D721Med (cell line): ENCODE measurements around the gene NRG3.

ENCODE experiments used
- DNase-seq: peaks from one replicate; pipeline ENCODE4 v3.0.0; 2011; ENCODE audit warnings: low spot score; ENCODE audit not compliant: insufficient read length
- FAIRE-seq: peaks from 2 replicates; lab custom pipeline; 2011; peaks lifted over from hg19 to GRCh38; lab: Jason Lieb, UNC
- TF ChIP-seq, protein P1 (sequence below): IDR thresholded peaks from 2 replicates; pipeline ENCODE4 v1.5.1; 2012; ENCODE audit warnings: mild to moderate bottlenecking, control low read depth; ENCODE audit not compliant: insufficient read depth; ENCODE audit errors: missing control alignments

The NRG3 gene

DNA sequence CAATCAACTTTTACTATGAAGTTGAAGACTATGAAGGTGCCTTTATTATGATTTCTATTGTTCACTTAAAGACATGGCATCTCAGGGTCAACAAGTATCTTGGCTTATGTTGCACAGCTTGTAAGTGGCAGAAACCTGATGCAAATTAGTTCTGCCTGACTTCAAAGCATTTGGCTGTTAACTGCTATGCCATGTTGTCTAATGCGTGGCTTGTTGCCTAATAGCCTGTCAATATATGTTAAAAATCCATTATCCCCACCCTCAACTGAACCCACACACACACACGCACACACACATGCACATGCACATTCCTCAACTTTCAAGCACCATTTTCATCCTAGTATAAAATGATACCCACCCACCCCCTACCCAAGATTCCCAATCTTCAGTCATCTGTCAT lies 217.1 kb downstream of the NRG3 start:
- DNase-seq (no peak), FAIRE-seq (no peak)
- TF ChIP-seq, protein P1, sequence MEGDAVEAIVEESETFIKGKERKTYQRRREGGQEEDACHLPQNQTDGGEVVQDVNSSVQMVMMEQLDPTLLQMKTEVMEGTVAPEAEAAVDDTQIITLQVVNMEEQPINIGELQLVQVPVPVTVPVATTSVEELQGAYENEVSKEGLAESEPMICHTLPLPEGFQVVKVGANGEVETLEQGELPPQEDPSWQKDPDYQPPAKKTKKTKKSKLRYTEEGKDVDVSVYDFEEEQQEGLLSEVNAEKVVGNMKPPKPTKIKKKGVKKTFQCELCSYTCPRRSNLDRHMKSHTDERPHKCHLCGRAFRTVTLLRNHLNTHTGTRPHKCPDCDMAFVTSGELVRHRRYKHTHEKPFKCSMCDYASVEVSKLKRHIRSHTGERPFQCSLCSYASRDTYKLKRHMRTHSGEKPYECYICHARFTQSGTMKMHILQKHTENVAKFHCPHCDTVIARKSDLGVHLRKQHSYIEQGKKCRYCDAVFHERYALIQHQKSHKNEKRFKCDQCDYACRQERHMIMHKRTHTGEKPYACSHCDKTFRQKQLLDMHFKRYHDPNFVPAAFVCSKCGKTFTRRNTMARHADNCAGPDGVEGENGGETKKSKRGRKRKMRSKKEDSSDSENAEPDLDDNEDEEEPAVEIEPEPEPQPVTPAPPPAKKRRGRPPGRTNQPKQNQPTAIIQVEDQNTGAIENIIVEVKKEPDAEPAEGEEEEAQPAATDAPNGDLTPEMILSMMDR: no peak

DNA sequence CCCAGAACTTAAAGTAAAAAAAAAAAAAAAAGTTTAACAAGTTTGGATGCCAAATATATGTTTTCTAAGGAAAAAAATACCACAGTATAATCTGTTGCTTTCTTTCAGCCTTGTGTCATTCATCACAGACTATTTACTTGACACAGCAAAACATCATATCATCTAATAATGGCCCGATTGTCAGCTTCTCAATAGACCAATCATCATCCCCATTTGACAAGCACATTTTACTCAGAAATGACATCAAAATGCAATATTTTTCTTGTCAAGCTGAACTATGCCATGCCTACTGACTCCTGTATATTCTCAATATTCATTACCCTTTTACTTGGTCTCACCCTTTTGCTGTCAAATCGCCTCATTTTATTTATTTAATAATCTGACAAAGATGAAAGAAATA lies 249.7 kb downstream of the NRG3 start:
- FAIRE-seq (no peak), DNase-seq (no peak)
- TF ChIP-seq, protein P1: no peak

DNA sequence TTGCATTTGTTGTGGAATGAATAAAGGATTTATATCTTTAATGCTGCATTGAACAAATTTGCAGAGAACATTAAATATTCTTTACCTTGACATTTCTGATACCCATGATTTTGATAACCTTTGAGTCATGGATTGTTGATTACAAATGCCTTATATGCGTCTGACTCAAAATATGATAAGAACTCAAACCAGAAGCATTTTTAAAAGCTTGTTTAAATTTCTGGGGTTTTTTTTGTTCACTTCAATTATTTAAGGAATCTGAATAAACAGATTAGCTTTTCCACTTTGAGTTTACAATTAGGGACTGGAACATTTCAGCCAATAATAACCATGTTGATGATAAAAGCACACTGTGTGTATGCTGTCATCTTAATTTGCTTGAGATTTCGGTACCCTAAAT lies 253.5 kb downstream of the NRG3 start:
- FAIRE-seq: no peak
- TF ChIP-seq, protein P1: no peak
- DNase-seq: no peak

DNA sequence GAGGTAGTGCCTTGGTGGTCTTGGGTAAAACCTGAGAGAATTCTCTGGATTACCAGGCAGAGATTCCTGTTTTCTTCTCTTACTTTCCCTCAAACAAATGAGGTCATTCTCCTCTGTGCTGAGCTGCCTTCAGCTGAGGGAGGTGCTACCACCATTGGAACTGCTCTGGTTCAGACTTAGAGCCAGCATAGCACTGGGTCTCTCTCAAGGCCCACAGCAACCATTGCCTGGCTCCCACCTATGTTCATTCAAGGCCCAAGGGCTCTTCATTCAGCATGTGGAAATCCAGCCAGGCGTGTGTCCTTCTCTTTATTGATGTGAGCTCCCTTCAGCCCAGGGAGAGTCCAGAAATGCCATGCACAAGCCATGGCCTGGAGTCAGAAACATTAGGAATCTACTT lies 261.1 kb downstream of the NRG3 start:
- TF ChIP-seq, protein P1: no peak
- FAIRE-seq: no peak
- DNase-seq: no peak

DNA sequence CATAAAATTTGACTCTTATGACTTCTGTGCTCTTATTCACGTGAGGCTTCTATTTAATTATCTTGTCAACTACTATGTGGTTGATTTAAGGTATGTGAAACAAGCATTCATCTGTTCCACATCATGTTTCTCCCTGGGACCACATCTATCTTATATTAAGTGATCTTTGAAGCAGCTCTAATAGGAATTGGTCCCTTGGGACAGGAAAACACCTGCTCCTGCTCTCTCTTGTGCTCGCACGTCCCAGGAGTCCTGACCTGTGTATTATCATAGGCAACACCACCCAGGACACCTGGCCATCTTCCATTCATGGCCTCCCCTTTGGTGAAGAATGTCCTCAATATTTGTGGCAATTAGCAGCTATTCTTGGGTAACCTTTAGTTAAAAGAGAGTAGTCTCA lies 269.2 kb downstream of the NRG3 start:
- TF ChIP-seq, protein P1: no peak
- DNase-seq (no peak), FAIRE-seq (no peak)

DNA sequence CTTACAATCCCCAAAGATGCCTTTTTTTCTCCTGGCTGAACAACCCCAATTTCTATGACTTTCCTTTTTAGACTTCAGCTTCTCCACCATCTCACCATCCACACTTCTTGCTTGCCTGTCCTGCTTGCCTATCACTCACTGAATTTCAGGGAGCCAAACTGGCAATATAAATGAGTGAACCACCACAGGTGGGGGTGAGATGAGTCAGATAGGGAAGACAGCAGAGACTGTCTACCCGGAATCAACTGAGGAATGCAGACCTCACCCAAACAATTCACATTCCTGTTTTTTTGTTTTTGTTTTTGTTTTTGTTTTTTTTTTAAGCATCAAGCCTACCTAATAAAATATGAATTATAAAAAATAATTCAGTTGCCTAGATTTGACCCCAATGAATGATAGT lies 273.8 kb downstream of the NRG3 start:
- FAIRE-seq (no peak), DNase-seq (no peak)
- TF ChIP-seq, protein P1: no peak

DNA sequence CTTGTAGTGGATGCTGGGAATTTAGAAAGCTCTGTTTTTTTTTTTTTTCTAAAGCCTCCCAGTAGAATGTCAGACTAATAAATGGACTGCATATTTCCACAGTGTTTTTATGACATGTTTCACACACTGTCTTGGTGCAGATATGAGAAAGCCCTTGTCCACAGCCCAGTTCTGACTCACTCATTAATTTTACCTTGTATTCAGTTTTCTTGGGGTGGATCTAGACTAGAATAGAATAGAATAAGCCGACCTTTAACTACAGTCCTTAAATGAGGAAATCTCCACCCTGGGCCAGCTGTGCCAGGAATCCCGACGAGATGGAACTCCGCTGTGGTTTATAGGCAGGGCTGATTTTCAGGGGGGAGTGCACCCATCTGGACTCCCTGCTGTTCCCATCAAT lies 274.7 kb downstream of the NRG3 start:
- DNase-seq: no peak
- FAIRE-seq: no peak
- TF ChIP-seq, protein P1: no peak
